IPS-11a (cell line): ENCODE data around the gene C5orf24.

Experiments used
- H3K4me3 ChIP-seq: one replicate; pipeline ENCODE4 v1.5.1; 2013; ENCODE audit warnings: low read depth, low read length, control low read depth

Gene C5orf24

GRCh38 chr5:134905246-134905996, 59.7 kb downstream of the C5orf24 start:
- H3K4me3 ChIP-seq, result peak overlapping the region; percentile 83

DNA sequence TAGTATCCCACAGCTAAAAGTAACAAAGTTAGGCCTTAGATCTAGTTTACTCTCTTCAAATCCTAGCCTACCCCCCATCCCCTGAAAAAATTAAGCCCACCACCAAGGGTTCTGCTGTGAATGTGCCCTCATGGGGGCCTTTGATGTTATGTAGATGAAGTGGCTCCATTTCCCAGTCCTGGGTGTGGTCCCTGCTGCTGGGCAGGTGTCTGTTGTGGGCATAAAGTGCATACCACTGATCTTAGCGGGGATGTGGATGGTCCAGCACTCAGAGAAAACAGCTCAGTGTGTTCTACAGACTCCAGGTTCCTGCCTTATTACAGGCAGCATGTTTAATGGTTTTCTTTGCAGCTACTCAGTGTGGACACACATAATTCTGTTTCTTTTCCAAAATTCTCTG, 61.0 kb downstream of the C5orf24 start:
- no peak overlapping the region for H3K4me3 ChIP-seq
